ENCODE results near the gene CNBD2.
"Not testable (repeated sequence)": the region's sequence is repeated elsewhere in the genome, so short reads cannot be mapped to it uniquely, and the experiment has no call there.

The CNBD2 gene

GRCh38 chr20:35967979-35968640 is at the start of gene CNBD2:
TSS of gene CNBD2 (plus strand) at chr20:35968590. CDS start at chr20:35968763, 173 bp downstream.
- intact Hi-C loops (cut with DNase I): no loop called here
- DNase-seq: no peak

GRCh38 chr20:35920523-35920922 is 47.9 kb upstream of the CNBD2 start:
- intact Hi-C loops (cut with DNase I): no loop called here
- DNase-seq: no peak

GRCh38 chr20:35929301-35929700 is 39.1 kb upstream of the CNBD2 start:
- intact Hi-C loops (cut with DNase I): no loop called here
- DNase-seq: no peak

GRCh38 chr20:35934050-35934449 is 34.3 kb upstream of the CNBD2 start:
- intact Hi-C loops (cut with DNase I): no loop called here
- DNase-seq: no peak

- intact Hi-C loops (cut with DNase I): no loop called here
- DNase-seq: no peak
Observed at GRCh38 chr20:35939264-35939663, 29.1 kb upstream of the CNBD2 start.

- intact Hi-C loops (cut with DNase I): no loop called here
- DNase-seq: no peak
Observed at GRCh38 chr20:35941620-35942019, 26.8 kb upstream of the CNBD2 start.

- no peak for DNase-seq
- intact Hi-C loops (cut with DNase I): no loop called here
Observed at GRCh38 chr20:35942243-35942642, 26.1 kb upstream of the CNBD2 start.

- intact Hi-C loops (cut with DNase I): no loop called here
Observed at GRCh38 chr20:35947489-35947888, 20.9 kb upstream of the CNBD2 start.

GRCh38 chr20:35947907-35948306 is 20.5 kb upstream of the CNBD2 start:
- intact Hi-C loops (cut with DNase I): no loop called here
- no peak for DNase-seq

More at GRCh38 chr20:35947489-35947888, 20.9 kb upstream of the CNBD2 start:
- no peak for DNase-seq

GRCh38 chr20:35950093-35950492 is 18.3 kb upstream of the CNBD2 start:
- intact Hi-C loops (cut with DNase I): loop anchor here (10.0 kb wide), 1 partner anchor 115 kb away; no protein-coding TSS in a partner anchor
- no peak for DNase-seq

- intact Hi-C loops (cut with DNase I): loop anchor here (10.0 kb wide), 1 partner anchor 113 kb away; no protein-coding TSS in a partner anchor
- not testable (repeated sequence) for DNase-seq
Observed at GRCh38 chr20:35952080-35952479, 16.3 kb upstream of the CNBD2 start.

GRCh38 chr20:35952480-35953386 is 15.7 kb upstream of the CNBD2 start:
- intact Hi-C loops (cut with DNase I): loop anchor here (10.0 kb wide), 1 partner anchor 112 kb away; no protein-coding TSS in a partner anchor
- DNase-seq: no peak

GRCh38 chr20:35953387-35954199 is 14.8 kb upstream of the CNBD2 start:
- intact Hi-C loops (cut with DNase I): loop anchor here (10.0 kb wide), 1 partner anchor 111 kb away; no protein-coding TSS in a partner anchor

GRCh38 chr20:35954200-35954906 is 14.0 kb upstream of the CNBD2 start, which contains the start of gene SCAND1:
TSS of gene SCAND1 (minus strand) at chr20:35954502. CDS start at chr20:35954284, 218 bp downstream.
- peak; percentile 86 to 99 (median 94) for DNase-seq
- intact Hi-C loops (cut with DNase I): loop anchor here (10.0 kb wide), 1 partner anchor 110 kb away; no protein-coding TSS in a partner anchor

More at GRCh38 chr20:35953387-35954199, 14.8 kb upstream of the CNBD2 start:
- peak; percentile 24 to 90 (median 37) for DNase-seq

- DNase-seq: no peak
- intact Hi-C loops (cut with DNase I): loop anchor here (10.0 kb wide), 1 partner anchor 110 kb away; no protein-coding TSS in a partner anchor
Observed at GRCh38 chr20:35954907-35955251, 13.5 kb upstream of the CNBD2 start.

GRCh38 chr20:35956616-35957015 is 11.8 kb upstream of the CNBD2 start:
- no peak for DNase-seq
- intact Hi-C loops (cut with DNase I): loop anchor here (10.0 kb wide), 1 partner anchor 108 kb away; no protein-coding TSS in a partner anchor

- intact Hi-C loops (cut with DNase I): loop anchor here (10.0 kb wide), 1 partner anchor 106 kb away; no protein-coding TSS in a partner anchor
- not testable (repeated sequence) for DNase-seq
Observed at GRCh38 chr20:35959291-35959690, 9.1 kb upstream of the CNBD2 start.

GRCh38 chr20:35963878-35964277 is 4.5 kb upstream of the CNBD2 start:
- intact Hi-C loops (cut with DNase I): no loop called here
- no peak for DNase-seq

- intact Hi-C loops (cut with DNase I): no loop called here
- no peak for DNase-seq
Observed at GRCh38 chr20:35968930-35969329, 540 bp downstream of the CNBD2 start.

All from posterior cingulate gyrus (tissue), 11 donors.